Measurements from ENCODE around the gene STUB1.
A peak's percentile ranks its signal among the peaks of the same experiment; 100 is the strongest.

Gene STUB1

GRCh38 chr16:682493-683395 lies 2.5 kb downstream of the STUB1 start:
- Mint-ChIP-seq H3K27ac (peak overlapping the region in 2 of 3 experiments; percentile 49 to 69), H3K27me3 (ENCODE audit: low read depth) (no peaks in the 10 kb centered on the region), H3K36me3 (ENCODE audit: low read depth) (no peaks in the 10 kb centered on the region), H3K4me3 (peak overlapping the region; percentile 77 to 85 (median 83)), H3K4me1 (peaks cover 4% of the 10 kb centered on the region), H3K9me3 (no peaks in the 10 kb centered on the region)
- TF ChIP-seq CTCF (IDR thresholded peaks at IDR 0.05; ENCODE audit: unreplicated experiment in 3 of 3), result no peak

GRCh38 chr16:683396-684070 lies 3.3 kb downstream of the STUB1 start:
- peak overlapping the region; percentile 77 to 85 (median 83) for H3K4me3 Mint-ChIP-seq
- no peaks in the 10 kb centered on the region for H3K27me3 Mint-ChIP-seq (ENCODE audit: low read depth)
- H3K4me1 Mint-ChIP-seq, result peaks cover 4% of the 10 kb centered on the region
- no peak for TF ChIP-seq CTCF (IDR thresholded peaks at IDR 0.05; ENCODE audit: unreplicated experiment in 3 of 3)
- no peaks in the 10 kb centered on the region for H3K36me3 Mint-ChIP-seq (ENCODE audit: low read depth)
- H3K27ac Mint-ChIP-seq, result no peak overlapping the region
- no peaks in the 10 kb centered on the region for H3K9me3 Mint-ChIP-seq

GRCh38 chr16:684071-684794 lies 4.0 kb downstream of the STUB1 start, which contains the start of gene JMJD8:
JMJD8 (minus strand) TSS chr16:684334; CDS start chr16:684319, 15 bp downstream.
- no peaks in the 10 kb centered on the region for H3K36me3 Mint-ChIP-seq (ENCODE audit: low read depth)
- TF ChIP-seq CTCF (IDR thresholded peaks at IDR 0.05; ENCODE audit: unreplicated experiment in 3 of 3), result no peak
- peak within 1 kb of the TSS; percentile 81 to 85 (median 83) for H3K4me3 Mint-ChIP-seq
- no peak within 1 kb of the TSS for H3K27ac Mint-ChIP-seq
- no peaks in the 10 kb centered on the region for H3K9me3 Mint-ChIP-seq
- peaks cover 4% of the 10 kb centered on the region for H3K4me1 Mint-ChIP-seq
- no peaks in the 10 kb centered on the region for H3K27me3 Mint-ChIP-seq (ENCODE audit: low read depth)

- no peaks in the 10 kb centered on the region for H3K36me3 Mint-ChIP-seq (ENCODE audit: low read depth)
- H3K4me1 Mint-ChIP-seq, result peaks cover 6% of the 10 kb centered on the region
- peaks cover 1% of the 10 kb centered on the region for H3K27me3 Mint-ChIP-seq (ENCODE audit: low read depth)
- TF ChIP-seq CTCF (IDR thresholded peaks at IDR 0.05; ENCODE audit: unreplicated experiment in 3 of 3), result no peak
- peak overlapping the region in 1 of 3 experiments; percentile 23 for H3K4me3 Mint-ChIP-seq
- H3K27ac Mint-ChIP-seq, result no peak overlapping the region
- no peaks in the 10 kb centered on the region for H3K9me3 Mint-ChIP-seq
Measured at GRCh38 chr16:684961-685696, 4.9 kb downstream of the STUB1 start.

GRCh38 chr16:685967-686366 lies 5.8 kb downstream of the STUB1 start:
- peaks cover 9% of the 10 kb centered on the region for H3K4me1 Mint-ChIP-seq
- no peaks in the 10 kb centered on the region for H3K9me3 Mint-ChIP-seq
- H3K27ac Mint-ChIP-seq, result peak overlapping the region in 1 of 3 experiments; percentile 20
- peak; percentile 17 to 41 (median 28) for TF ChIP-seq CTCF (IDR thresholded peaks at IDR 0.05; ENCODE audit: unreplicated experiment in 3 of 3)
- H3K36me3 Mint-ChIP-seq (ENCODE audit: low read depth), result no peaks in the 10 kb centered on the region
- H3K4me3 Mint-ChIP-seq, result peak overlapping the region; percentile 59 to 75 (median 66)
- H3K27me3 Mint-ChIP-seq (ENCODE audit: low read depth), result peaks cover 10% of the 10 kb centered on the region
